IPS DF 4.7 (cell line): ENCODE measurements around the gene GTPBP3.

Experiments used
- DNase-seq: peaks from one replicate; pipeline ENCODE4 v3.0.0-alpha.2; 2013; ENCODE audit warnings: low spot score; ENCODE audit errors: extremely low read depth

GTPBP3 gene

DNA sequence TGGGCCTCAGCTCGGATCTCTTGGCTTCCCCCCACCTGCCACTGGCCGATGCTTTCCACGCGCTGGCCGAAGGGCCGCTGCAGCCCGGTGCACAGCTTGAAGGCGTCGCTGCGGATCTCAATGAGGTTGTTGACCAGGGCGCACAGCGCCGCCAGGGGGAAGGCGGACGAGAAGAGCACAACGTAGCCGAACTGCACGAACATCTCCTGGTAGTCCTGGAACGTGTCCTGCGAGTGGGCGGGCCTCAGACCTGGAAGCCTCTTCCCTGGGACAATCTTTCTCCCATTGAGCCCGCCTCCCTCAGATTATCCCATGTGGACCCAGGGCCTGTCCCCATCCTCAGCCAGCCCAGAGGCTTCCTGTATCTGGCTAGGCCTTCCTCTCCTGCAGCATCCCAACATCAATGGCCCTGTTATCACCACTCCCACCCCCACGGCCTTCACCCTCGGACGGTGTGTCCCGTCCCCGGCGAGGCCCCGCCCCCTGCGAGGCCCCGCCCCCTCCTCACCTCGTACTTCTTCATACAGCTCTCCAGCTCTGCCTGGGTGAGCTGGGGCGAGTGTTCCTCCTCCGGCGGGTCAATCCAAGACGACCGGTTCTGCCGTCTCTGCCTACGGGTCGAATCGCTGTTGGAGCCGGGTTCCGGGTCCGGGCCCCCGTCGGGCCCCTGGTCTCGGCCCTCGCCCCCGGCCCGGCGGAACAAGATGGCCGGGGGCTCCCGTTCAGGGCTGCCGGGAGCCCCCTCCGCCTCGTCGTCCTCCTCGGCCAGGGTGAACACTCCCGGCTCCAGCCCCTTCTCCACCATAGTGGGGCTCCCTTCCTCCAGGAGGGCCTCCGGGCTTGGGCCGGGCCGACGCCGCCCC is 9.5 kb upstream of the GTPBP3 start:
- DNase-seq, result no peak

DNA sequence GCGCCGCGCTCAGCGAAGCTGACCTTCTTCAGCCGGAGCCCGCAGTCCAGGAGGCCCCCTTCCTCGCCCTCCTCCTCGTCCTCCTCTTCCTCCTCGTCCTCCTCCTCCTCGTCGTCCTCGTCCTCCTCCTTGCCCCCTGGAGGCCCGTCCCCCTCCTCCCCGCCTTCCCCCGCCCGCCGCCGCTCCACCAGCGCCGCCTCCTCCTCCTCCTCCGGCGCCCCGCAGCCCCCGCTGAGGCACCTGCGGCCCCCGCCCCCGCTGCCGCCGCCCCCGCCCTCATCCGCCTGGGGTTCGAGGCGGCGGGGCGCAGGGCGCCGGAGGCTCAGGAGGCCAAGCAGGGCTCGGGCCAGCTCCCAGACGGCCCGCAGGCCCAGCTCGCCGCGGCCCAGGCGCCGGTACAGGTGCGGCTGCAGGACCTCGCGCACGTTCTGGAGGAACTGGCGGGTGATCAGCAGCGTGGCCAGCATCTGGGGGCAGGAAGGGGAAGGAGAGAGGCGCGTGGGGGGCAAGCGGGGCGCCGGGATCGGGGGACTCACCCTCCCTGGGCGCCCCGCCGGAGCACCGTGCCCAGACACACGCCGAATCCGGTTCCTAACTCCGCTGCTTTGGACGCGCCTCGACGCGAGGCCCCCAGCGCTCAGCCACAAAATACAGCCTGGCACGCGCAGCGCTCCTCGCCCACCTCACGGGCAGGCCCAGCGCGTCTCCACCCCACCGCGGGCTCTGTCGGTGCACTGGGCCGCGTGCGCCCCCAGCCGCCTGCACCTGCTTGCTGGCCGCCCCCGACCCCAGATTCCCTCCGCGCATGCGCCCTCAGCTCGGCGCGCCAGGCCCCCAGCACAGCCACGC is 8.6 kb upstream of the GTPBP3 start:
- DNase-seq, result no peak

DNA sequence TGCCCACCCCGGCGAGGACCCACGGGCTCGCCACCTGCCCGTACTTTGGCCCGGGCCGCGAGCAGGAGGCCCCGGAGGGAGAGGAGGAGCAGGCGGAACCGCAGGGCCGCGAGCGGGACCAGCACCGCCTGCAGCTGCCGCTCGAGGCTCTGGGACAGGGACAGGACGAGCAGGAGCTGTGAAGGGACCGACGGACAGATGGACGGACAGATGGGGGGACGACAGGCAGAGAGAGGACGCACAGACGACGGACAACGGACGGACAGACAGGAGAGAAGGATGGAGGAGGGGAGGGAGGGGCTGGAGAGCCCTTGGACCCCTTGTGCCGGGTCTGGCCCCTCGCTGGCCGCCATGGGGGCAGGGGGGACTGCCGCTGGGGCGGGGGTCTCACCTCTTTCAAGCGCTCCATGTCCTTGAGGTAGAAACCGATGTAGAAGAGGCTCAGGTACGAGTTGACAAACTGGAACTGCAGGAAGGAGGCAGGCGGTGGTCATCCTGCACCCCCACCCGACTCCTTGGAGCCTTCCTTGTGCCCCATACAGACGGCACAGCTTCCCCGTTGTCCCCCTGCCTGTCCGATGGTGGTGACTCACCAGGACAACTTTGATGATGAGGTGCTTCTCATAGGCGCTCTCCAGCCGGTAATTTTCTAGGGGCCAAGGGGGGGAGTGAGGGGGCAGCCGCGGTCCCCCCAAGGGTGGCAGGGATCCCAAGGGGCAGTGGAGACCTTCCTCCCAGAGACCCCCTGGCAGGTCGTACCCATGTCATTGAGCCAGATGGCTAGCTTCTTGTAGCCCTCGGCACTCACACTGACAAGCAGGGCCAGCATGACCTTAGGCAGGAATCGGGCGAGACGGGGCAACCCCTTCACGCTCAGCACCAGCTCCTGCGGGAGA is 7.7 kb upstream of the GTPBP3 start:
- no peak for DNase-seq

DNA sequence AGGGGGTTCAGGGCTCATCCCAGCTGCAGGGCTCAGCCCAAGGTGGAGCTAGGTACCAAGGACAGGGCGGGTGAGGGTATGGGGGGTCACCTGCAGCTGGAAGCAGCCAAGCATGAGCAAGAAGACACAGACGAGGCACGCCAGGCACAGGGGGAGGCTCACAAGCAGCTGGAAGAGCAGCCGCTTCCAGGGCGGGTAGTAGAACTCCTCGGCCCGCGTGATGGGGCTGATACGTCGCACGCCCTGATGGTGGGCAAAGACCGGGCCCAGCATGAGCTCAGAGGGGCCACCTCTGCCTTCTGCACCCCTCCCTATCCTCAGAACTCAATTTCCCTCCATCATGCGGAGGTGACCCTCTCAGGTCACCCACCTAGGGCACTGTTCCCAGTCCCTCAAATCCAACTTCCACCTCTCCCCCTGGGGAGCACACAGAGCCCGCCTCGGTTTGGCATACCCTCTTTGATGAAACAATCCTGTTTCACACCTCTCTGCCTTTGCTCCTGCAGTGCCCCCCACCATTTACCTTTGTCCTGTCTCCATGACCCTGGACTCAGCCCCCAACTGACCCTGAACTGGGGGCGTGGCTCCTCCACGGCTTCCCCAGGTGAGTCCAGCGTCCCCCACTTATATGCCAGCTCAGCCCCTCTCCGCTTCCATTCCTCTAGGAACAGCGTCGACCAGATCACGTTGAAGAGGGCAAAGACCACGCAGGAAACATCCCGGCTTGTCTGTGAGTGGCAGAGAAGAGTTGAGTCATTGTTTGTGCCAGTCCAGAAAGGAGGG is 6.9 kb upstream of the GTPBP3 start:
- no peak for DNase-seq

DNA sequence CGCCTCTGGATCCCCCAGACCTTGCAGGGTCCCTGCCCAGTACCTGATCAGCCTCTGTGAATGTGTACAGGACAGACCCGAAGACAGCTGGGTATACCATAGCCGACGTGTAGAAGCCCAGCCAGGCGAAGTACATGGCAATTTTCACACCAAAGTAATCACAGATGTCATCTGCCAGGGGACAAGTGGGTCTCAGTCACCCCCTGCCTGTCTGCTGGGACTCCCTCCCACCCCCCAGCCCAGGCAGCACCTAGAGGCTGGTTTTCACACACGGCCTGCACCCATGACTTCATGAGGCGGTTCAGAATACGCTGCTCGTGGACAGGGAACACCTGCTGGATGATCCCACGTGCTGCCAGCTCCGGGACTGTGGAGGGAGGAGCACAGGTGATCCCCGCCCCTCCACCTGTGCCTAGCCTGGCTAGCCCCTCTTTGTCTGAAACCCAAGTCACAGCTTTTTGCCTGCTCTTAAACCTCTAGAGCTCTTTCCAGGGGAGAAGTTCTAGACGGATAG is 6.3 kb upstream of the GTPBP3 start:
- DNase-seq, result no peak

DNA sequence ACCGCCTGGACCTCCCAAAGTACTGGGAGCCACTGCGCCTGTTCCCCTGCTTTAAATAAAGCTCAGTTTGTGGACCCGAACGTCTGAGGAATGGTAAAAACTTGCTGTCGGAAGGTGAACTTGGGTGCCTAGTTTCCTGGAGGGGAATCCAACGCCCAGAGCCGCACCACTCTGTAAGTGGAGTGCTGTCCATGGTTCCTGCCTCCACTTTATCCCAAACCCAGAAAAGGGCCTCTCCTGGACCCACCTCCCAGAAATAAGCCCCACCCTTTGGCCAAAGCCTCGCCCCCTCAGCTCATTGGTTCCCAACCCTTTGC is 5.0 kb upstream of the GTPBP3 start:
- no peak for DNase-seq

DNA sequence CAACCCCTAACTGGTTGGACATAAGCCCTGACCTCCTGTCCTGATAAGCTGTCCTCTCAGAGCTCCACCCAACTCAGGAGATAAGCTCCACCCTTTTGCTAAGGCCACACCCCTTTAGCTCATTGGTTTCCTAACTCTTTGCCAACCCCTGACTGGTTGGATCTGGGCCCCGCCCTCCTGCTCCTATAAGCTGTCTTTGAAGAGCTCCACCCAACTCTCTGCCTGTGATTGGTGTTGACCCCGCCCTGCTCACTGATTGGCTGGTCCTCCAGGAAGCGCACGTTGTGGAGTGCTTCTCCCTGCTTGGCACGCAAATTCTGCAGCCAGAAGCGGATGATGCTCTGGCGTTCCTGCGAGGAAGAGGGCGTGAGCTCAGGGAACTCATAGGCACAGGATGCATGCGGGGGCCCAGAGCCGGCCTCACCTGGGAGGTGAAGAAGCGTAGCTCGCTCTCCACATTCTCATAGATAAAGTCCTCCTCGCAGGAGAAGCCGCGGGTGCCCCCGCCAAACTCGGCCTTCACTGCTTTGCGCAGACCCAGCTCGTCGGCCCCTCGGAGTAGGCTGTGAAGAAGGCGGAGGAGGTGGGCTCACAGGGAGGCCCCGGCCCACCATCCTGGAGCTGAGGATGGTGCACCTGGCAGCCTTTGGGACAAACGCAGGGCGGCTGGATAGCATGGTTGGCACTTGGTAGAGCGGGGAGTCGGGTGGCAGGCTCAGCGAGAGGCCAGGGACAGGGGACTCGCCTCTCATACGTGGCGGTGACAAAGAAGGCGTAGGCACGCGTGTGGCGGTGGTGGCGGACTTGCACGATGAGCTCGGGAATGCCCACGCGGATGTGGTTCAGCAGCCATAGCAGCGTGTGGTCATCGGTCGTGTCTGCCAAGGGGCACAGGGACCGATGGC is 4.4 kb upstream of the GTPBP3 start:
- no peak for DNase-seq

DNA sequence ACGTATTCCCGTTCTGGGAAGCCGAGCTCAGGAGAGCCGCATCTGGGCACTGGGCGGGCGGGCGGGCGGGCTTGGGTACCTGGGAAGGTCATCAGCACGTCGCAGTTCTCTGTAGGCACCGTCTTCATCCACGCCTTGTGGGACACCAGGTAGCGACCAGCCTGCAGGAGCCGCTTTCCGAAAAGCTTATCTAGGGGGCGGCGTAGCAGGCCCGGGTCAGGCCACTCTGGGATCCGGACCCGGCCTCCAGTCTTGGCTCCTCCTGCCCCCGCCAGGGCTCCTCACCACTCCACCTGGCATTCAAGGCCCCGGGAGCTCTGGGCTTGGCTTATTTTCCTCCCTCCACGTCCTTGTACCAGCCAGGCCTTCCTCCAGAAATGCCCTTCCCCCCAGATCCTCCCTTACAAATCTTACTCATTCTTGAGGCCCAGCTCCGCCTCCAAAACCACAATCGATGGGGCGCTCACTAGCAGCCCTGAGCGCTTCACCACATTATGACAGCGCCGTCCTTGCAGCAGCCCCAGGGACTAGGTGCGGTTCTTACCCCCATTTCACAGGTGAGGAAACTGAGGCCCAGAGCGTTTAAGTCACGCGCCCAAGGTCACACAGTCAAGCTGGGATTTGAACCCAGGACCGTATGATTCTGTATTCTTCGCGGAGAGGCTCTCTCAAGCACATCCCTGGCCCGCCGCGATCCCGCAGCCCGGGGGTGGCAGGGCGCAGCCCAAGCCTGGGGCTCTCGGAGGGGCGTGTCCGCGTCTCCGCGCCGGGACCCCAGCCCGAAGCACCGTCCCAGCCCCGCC is 3.5 kb upstream of the GTPBP3 start:
- no peak for DNase-seq

DNA sequence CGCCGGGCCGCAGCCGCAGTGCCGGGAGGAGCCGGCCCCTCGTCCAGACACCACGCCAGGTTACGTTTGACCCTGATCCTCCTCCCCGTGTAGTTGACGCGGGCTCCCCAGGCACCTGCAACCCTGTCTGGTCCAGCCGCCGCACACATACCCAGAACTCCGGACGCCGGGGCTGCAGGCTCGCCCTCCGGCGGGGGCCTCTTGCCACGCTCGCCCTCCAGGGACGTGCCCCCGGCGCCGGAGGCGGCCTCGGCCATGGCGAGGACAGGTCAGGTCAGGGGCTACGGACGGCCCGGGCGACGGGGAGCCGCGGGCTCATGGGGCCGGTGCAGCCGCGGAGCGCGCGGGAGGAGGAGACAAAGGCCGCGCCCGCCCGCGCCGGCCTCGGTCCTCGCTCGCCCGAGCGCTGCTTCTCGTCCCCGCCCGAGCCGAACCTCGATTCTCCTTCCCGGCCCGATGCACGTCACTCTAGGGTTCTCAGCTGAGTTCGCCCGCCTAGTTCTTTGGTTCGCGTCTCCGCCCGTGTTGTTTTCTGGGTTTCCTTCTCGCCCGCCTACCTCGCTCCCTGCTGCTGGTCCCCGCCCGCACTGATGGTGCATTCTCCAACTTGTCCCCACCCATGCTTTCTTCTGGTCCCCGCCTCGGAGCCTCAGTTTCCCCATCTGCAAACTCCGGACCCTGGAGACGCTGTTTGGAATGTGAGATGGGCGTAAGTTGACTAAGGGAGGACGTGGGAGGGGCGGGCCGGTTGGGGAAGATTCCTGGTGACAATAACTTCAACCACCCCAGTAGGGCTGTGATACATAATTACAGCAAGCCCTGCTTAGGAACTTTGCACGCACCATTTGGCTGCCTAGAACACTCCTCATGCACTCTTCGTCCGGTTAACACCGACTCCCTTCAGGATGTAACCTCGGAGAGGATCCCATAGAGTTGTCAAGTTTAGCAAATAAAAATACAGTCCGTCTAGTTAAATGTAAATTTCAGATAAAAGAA is 2.6 kb upstream of the GTPBP3 start, which contains the start of gene ANO8:
Gene ANO8, minus strand, starts transcription at position 442 of the 996 bp plus-strand sequence. Its CDS starts 185 bp downstream, at position 257.
- no peak for DNase-seq

DNA sequence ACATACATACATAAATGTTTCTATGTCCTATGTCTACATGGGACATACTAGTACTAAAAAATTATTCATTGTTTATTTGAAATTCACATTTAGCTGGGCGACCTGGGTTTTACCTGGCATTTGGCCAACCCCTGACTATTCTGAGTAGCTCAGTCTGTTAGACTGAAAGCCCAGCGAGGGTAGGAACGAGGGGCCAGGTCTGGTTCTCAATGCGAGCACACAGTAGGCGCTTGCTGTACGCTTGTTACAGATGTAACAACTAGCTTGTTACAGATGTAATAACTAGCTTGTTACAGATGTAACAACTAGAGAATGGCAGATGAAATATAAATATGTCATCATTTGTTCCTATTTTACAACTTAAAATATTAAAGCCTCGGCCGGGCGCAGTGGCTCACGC is 1.8 kb upstream of the GTPBP3 start:
- DNase-seq, result no peak

DNA sequence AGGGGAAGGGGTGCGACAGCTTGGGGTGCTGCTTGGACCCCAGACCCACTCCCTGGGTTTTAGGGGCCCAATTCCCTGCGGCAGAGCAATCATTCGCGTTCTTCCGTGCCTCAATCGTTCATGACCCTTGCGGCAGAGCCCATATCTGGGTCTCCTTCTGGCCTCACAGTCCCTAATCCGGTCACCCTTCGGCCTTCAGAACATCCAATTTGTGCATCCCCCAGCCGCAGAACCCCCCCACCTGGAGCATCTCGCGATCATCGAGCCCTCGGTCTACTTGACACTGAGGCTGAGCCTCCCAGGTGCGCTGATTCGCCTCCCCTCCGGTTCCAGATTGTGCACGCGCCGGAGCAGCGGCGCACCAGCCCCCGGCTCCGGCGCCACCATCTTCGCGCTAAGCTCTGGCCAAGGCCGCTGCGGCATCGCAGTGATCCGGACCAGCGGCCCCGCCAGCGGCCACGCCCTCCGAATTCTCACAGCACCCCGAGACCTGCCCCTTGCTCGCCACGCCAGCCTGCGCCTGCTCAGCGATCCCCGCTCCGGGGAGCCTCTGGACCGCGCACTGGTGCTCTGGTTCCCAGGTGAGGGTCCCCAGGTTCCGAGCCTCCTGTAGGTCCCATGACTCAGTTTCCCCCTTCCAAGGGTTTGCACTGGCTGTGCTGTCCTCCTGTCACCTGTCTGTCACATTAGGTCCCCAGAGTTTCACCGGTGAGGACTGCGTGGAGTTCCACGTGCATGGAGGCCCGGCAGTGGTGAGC is 501 bp downstream of the GTPBP3 start:
- DNase-seq, result no peak

DNA sequence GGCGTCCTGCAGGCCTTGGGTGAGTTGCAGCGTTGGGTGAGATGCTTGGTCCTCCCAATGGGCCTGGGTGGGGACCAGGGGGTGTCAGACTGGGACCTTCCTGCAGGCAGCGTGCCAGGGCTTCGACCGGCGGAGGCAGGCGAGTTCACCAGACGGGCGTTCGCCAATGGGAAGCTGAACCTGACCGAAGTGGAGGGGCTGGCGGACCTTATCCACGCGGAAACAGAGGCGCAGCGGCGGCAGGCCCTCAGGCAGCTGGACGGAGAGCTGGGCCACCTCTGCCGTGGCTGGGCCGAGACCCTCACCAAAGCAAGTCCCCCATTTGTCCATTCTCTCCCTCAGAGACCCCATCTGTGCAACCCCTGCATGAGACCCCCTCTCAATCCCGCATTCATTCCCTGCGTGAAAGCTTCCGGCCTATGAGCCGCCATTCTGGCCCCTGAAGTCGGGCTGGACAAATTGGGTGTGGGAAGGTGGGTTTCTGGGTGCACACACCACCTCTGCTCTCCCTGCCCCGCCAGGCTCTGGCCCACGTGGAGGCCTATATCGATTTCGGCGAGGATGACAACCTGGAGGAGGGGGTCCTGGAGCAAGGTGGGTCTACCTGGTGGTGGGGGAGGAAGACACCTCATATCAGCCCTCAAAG is 1.2 kb downstream of the GTPBP3 start:
- DNase-seq, result no peak

DNA sequence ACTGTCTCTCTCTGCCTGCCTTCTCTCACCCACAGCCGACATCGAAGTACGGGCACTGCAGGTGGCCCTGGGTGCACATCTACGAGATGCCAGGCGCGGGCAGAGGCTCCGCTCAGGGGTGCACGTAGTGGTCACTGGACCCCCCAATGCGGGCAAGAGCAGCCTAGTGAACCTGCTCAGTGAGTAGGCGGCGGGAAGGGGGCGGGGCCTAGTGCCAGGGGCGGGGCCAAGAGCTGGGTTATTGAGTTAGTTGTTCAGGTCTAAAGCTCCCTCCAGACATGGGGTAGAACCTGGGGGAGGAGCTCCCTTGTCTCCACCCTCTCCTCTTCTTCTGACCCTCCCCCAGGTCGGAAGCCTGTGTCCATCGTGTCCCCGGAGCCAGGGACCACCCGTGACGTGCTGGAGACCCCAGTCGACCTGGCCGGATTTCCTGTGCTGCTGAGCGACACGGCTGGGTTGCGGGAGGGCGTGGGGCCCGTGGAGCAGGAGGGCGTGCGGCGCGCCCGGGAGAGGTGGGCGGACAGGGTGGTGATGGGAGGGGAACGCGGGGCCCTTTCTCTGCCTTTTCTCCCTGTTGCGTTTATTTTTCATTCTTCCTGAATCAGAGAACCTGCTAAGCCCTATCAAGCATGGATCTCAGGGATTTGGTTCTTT is 1.9 kb downstream of the GTPBP3 start:
- DNase-seq, result no peak

DNA sequence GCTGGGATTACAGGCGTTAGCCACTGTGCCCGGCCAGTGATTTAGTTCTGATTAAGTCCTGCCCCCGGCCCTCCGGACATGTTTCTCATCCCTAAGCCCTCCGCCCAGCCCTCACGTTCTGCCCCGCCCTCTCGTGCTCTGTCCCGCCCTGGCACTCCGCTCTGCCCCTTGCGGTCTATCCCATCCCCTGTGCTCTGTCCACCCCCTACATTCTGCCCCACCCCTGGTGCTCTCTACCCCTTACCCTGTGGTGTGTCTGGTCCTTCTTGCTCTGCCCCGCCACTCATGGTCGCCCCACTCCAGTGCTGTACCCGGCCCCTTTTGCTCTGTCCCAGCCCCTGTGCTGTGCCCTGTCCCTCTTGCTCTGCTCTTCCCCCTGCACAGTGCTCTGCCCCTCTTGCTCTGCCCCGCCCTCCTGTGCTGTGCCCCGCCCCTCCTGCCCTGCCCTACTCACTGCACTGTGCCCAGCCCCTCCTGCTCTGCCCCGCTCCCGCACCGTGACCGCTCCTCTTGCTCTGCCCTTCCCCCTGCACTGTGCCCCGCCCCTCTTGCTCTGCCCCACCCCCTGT is 3.0 kb downstream of the GTPBP3 start:
- no peak for DNase-seq

DNA sequence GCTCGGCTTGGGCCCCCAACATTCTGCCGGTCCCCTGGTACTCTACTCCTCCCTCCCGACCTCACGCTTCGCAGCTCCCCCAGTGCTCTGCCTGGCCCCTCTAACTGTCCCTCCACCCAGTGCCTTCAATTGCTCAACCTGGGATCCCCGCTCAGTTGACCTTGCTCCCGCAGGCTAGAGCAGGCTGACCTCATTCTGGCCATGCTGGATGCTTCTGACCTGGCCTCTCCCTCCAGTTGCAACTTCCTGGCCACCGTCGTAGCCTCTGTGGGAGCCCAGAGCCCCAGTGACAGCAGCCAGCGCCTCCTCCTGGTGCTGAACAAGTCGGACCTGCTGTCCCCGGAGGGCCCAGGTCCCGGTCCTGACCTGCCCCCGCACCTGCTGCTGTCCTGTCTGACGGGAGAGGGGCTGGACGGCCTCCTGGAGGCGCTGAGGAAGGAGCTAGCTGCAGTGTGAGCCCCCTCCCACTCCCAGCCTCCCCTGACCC is 3.6 kb downstream of the GTPBP3 start:
- no peak for DNase-seq
